Measurements from ENCODE around the gene HEBP2. TPM values are rescaled to one million over a fixed set of nuclear protein-coding genes. Genes with fewer than 3 reads are reported as not detected.

HEBP2 gene
- total and polyA plus RNA-seq, 7 donors = 16.6 to 75.3 (median 46.3) TPM

GRCh38 chr6:138420356-138420755, 16.3 kb downstream of the HEBP2 start:
- Histone ChIP-seq H3K27me3 (no peaks in the 10 kb centered on the region), H3K4me1 (no peaks in the 10 kb centered on the region), H3K36me3 (peaks cover 0 to 19% (median 4%) of the 10 kb centered on the region in 4 donors), H3K27ac (no peak overlapping the region), H3K9me3 (no peaks in the 10 kb centered on the region), H3K4me3 (no peak overlapping the region)
- WGBS, 2 donors = 96 to 98% methylated on average over 4 of the region's 4 CpGs
- TF ChIP-seq POLR2AphosphoS5 (IDR thresholded peaks at IDR 0.05) = no peak
- TF ChIP-seq EP300 (IDR thresholded peaks at IDR 0.05) = no peak
- TF ChIP-seq POLR2A (IDR thresholded peaks at IDR 0.05) = no peak
- TF ChIP-seq, protein P1, sequence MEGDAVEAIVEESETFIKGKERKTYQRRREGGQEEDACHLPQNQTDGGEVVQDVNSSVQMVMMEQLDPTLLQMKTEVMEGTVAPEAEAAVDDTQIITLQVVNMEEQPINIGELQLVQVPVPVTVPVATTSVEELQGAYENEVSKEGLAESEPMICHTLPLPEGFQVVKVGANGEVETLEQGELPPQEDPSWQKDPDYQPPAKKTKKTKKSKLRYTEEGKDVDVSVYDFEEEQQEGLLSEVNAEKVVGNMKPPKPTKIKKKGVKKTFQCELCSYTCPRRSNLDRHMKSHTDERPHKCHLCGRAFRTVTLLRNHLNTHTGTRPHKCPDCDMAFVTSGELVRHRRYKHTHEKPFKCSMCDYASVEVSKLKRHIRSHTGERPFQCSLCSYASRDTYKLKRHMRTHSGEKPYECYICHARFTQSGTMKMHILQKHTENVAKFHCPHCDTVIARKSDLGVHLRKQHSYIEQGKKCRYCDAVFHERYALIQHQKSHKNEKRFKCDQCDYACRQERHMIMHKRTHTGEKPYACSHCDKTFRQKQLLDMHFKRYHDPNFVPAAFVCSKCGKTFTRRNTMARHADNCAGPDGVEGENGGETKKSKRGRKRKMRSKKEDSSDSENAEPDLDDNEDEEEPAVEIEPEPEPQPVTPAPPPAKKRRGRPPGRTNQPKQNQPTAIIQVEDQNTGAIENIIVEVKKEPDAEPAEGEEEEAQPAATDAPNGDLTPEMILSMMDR (IDR thresholded peaks at IDR 0.05) = no peak
- intact Hi-C loops (cut with DNase I) = no loop called here
- DNase-seq = no peak

GRCh38 chr6:138421089-138421488, 17.1 kb downstream of the HEBP2 start:
- Histone ChIP-seq H3K9me3 (no peaks in the 10 kb centered on the region), H3K27ac (no peak overlapping the region), H3K4me3 (no peak overlapping the region), H3K36me3 (peaks cover 0 to 19% (median 4%) of the 10 kb centered on the region in 4 donors), H3K4me1 (no peaks in the 10 kb centered on the region), H3K27me3 (no peaks in the 10 kb centered on the region)
- TF ChIP-seq POLR2AphosphoS5 (IDR thresholded peaks at IDR 0.05) = no peak
- TF ChIP-seq, protein P1 (IDR thresholded peaks at IDR 0.05) = no peak
- TF ChIP-seq POLR2A (IDR thresholded peaks at IDR 0.05) = no peak
- no peak for TF ChIP-seq EP300 (IDR thresholded peaks at IDR 0.05)
- WGBS, 2 donors = 77 to 78% methylated on average over 6 of the region's 6 CpGs
- intact Hi-C loops (cut with DNase I) = no loop called here
- DNase-seq = no peak

DNA sequence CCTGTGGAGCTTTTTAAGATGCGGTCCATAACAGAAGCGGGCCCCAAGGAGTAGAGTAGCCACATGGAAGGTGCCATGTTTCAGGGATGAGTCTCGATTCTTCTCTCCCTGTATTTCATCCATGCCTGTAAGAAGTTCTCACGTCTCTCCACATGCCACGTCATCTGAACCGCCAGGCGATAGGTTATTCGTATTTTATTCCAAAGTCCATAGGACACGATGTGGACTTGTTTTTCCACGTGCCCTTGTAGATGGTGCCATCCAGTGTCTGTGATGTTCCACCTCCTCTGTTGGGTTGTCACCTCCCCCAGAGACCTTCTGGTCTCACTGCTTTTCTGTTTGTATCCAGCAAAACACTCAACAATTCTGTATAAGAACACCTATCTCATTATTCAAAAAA, 17.6 kb downstream of the HEBP2 start:
- no peaks in the 10 kb centered on the region for H3K4me1 ChIP-seq
- WGBS, 2 donors = 94 to 97% methylated on average over 10 of the region's 10 CpGs
- H3K9me3 ChIP-seq = no peaks in the 10 kb centered on the region
- no peak for DNase-seq
- H3K27me3 ChIP-seq = no peaks in the 10 kb centered on the region
- H3K36me3 ChIP-seq = peaks cover 0 to 19% (median 4%) of the 10 kb centered on the region in 4 donors
- no peak overlapping the region for H3K27ac ChIP-seq
- TF ChIP-seq POLR2A (IDR thresholded peaks at IDR 0.05) (no peak), EP300 (IDR thresholded peaks at IDR 0.05) (no peak), POLR2AphosphoS5 (IDR thresholded peaks at IDR 0.05) (no peak)
- TF ChIP-seq, protein P1 (IDR thresholded peaks at IDR 0.05) = no peak
- no peak overlapping the region for H3K4me3 ChIP-seq
- intact Hi-C loops (cut with DNase I) = no loop called here

DNA sequence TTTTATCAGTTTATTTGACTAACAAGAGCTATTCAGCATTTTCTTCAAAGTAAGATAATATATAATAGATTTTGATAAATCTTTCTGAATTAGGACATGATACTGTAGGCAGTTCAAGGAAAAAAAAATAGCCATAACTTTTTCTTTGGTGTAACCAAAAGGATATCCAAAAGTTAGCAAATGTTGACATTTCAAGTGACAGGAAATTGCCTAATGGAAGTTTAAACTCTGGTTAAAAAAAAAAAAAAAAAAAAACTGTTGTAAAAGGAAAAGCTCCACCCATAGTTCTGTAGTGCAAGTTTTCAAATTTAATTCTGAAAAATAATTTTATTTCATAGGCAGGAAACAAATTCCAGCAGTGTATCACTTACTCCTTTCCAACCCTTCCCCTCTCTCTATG, 18.8 kb downstream of the HEBP2 start:
- TF ChIP-seq, protein P1 (IDR thresholded peaks at IDR 0.05) = no peak
- TF ChIP-seq EP300 (IDR thresholded peaks at IDR 0.05) (no peak), POLR2AphosphoS5 (IDR thresholded peaks at IDR 0.05) (no peak)
- DNase-seq = no peak
- Histone ChIP-seq H3K4me1 (no peaks in the 10 kb centered on the region), H3K27me3 (no peaks in the 10 kb centered on the region), H3K9me3 (no peaks in the 10 kb centered on the region), H3K4me3 (no peak overlapping the region), H3K36me3 (peaks cover 0 to 14% (median 4%) of the 10 kb centered on the region in 4 donors), H3K27ac (no peak overlapping the region)
- intact Hi-C loops (cut with DNase I) = no loop called here

Measured in sigmoid colon (tissue), 7 donors.